Nephron (organoid): ENCODE measurements around the gene WDR72.

Experiments
- H3K27ac Mint-ChIP-seq, 3 experiments: 2 replicates each; pipeline ENCODE4 v1.8.0; 2020; ENCODE audit warnings: mixed read lengths in 3 of 3, mild to moderate bottlenecking in 2 of 3, moderate library complexity in 1 of 3
- H3K27me3 Mint-ChIP-seq: 2 replicates; pipeline ENCODE4 v1.8.0; 2021; ENCODE audit warnings: low read depth, mild to moderate bottlenecking, moderate library complexity, mixed read lengths
- H3K36me3 Mint-ChIP-seq: 2 replicates; pipeline ENCODE4 v1.8.0; 2020; ENCODE audit warnings: low read depth, mixed read lengths
- H3K4me1 Mint-ChIP-seq: 2 replicates; pipeline ENCODE4 v1.8.0; 2020; ENCODE audit warnings: mixed read lengths
- H3K4me3 Mint-ChIP-seq, 3 experiments: 2 replicates each; pipeline ENCODE4 v1.8.0; 2020; ENCODE audit warnings: mild to moderate bottlenecking in 3 of 3, mixed read lengths in 3 of 3, moderate library complexity in 2 of 3
- H3K9me3 Mint-ChIP-seq: 2 replicates; pipeline ENCODE4 v1.8.0; 2020; ENCODE audit warnings: mixed read lengths
- TF ChIP-seq, protein P1 (sequence below), 3 experiments: fragments of 200-600 bp; sonication (generic); IDR thresholded peaks; one replicate each; pipeline ENCODE4 v1.5.0; 2021; ENCODE audit warnings: antibody characterized with exemption in 3 of 3; ENCODE audit not compliant: unreplicated experiment in 3 of 3

WDR72 gene

GRCh38 chr15:53618461-53618860, 141.0 kb downstream of the WDR72 start:
- TF ChIP-seq, protein P1, sequence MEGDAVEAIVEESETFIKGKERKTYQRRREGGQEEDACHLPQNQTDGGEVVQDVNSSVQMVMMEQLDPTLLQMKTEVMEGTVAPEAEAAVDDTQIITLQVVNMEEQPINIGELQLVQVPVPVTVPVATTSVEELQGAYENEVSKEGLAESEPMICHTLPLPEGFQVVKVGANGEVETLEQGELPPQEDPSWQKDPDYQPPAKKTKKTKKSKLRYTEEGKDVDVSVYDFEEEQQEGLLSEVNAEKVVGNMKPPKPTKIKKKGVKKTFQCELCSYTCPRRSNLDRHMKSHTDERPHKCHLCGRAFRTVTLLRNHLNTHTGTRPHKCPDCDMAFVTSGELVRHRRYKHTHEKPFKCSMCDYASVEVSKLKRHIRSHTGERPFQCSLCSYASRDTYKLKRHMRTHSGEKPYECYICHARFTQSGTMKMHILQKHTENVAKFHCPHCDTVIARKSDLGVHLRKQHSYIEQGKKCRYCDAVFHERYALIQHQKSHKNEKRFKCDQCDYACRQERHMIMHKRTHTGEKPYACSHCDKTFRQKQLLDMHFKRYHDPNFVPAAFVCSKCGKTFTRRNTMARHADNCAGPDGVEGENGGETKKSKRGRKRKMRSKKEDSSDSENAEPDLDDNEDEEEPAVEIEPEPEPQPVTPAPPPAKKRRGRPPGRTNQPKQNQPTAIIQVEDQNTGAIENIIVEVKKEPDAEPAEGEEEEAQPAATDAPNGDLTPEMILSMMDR (IDR thresholded peaks at IDR 0.05; ENCODE audit: unreplicated experiment in 3 of 3), result no peak
- Mint-ChIP-seq H3K4me1 (no peaks in the 10 kb centered on the region), H3K9me3 (no peaks in the 10 kb centered on the region), H3K27ac (no peak overlapping the region), H3K36me3 (no peaks in the 10 kb centered on the region), H3K4me3 (no peak overlapping the region), H3K27me3 (no peaks in the 10 kb centered on the region)

DNA sequence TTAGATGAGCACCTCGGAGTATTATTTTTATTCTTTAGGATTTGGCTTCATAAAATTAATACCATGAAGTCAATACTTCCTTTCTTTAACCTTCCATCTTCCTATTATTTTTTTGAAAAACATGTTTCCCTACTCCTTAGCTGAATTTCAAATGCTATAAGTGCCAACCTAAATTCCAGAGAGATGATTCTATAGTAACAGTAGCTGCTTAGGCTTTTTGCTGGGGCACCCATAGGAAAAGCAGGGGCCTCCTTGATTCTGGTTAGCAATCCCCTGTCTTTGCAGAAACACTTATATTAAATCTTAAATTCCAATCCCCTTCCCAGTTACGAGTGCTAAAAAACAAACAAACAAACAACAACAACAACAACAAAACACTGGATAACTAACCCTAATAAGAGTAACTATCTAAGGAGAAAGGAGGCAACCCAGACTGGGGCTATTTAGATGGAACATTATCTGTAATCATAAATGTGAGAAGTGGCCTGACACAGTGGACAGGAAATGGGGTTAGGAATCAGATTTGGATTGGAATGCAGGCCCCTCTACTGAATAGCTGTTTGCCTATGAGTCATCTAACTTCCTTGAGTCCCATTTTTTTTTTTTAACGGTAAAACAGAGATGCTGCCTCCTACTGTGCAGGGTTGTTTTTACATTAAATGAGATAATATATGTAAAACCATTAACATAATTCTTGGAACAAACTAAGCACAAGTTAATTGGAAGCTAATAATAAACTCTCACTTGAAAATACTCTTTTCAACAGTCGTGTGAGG, 148.1 kb downstream of the WDR72 start:
- TF ChIP-seq, protein P1 (IDR thresholded peaks at IDR 0.05; ENCODE audit: unreplicated experiment in 3 of 3), result no peak
- Mint-ChIP-seq H3K36me3 (no peaks in the 10 kb centered on the region), H3K9me3 (no peaks in the 10 kb centered on the region), H3K27me3 (no peaks in the 10 kb centered on the region), H3K4me1 (no peaks in the 10 kb centered on the region), H3K4me3 (no peak overlapping the region), H3K27ac (no peak overlapping the region)

DNA sequence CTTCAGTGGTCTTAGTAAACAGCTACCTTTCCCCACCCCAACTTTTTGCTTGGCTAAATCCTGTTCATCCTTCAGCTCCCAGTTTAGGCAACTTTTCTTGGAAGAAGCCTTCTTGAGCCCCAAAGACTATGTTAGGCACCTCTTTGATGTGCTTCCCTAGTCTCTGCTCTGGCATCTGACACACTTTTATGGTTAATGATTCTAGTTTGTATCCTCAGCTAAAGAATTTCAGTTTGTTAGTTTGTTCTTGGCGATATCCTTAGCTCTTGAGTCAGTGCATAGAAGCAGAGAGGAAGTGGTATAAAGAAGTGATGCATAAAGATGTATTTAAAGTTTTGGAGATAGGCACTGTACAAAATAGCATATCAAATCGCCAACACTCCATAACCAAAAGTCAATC, 168.4 kb downstream of the WDR72 start:
- Mint-ChIP-seq H3K36me3 (no peaks in the 10 kb centered on the region), H3K9me3 (no peaks in the 10 kb centered on the region), H3K4me3 (no peak overlapping the region), H3K27me3 (no peaks in the 10 kb centered on the region), H3K27ac (peak overlapping the region; percentile 8 to 55 (median 40)), H3K4me1 (no peaks in the 10 kb centered on the region)
- TF ChIP-seq, protein P1 (IDR thresholded peaks at IDR 0.05; ENCODE audit: unreplicated experiment in 3 of 3), result no peak

GRCh38 chr15:53590380-53590779, 169.1 kb downstream of the WDR72 start:
- Mint-ChIP-seq H3K27me3 (no peaks in the 10 kb centered on the region), H3K4me1 (no peaks in the 10 kb centered on the region), H3K27ac (peak overlapping the region in 2 of 3 experiments; percentile 55 to 63), H3K4me3 (no peak overlapping the region), H3K9me3 (no peaks in the 10 kb centered on the region), H3K36me3 (no peaks in the 10 kb centered on the region)
- TF ChIP-seq, protein P1 (IDR thresholded peaks at IDR 0.05; ENCODE audit: unreplicated experiment in 3 of 3), result no peak

DNA sequence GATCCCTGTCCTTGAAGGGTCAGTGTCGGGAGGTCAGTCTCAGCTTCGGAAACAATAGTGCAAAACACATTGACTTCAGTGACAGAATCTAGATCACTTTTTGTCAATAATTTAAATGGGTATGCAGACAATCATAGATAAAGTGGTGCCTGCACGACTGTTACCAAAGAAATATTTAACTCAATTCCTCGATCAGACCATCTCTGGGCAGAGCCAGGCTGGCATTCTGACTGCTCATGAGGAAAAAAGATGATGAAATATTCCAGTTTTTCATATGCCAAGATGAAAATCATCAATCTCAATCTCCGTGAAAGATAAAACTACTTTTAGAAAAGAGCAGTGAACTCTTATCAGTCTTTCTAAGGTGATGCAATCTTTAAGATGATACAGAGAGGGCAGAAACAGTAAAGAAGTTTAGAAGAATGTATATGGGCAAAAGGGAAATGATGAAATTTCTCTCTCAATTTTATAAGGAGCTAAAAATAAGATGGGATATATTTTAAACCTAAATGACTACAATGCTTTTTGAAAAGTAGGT, 169.9 kb downstream of the WDR72 start:
- Mint-ChIP-seq H3K9me3 (no peaks in the 10 kb centered on the region), H3K27ac (peak overlapping the region in 1 of 3 experiments; percentile 16), H3K4me3 (no peak overlapping the region), H3K27me3 (no peaks in the 10 kb centered on the region), H3K36me3 (no peaks in the 10 kb centered on the region), H3K4me1 (no peaks in the 10 kb centered on the region)
- TF ChIP-seq, protein P1 (IDR thresholded peaks at IDR 0.05; ENCODE audit: unreplicated experiment in 3 of 3), result no peak

DNA sequence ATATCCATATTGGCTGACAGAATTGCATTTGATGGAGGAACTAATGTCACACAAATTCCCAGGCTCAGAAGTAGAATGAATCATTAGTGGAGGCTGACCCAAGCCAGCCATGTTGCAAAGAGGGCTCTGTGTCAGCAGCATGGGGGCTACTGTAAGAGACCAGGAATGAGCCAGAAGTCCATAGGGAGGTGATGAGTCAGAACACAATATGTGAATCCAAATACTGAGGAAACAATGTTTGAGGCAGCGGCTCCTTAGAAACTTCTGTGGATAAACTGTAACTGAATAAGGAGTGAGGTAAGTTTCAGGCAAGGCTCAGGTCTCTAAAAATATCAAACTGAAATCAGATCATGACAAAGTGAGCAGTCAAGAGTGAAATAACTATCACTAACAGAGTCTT, 170.7 kb downstream of the WDR72 start:
- Mint-ChIP-seq H3K4me3 (no peak overlapping the region), H3K27me3 (no peaks in the 10 kb centered on the region), H3K4me1 (no peaks in the 10 kb centered on the region), H3K9me3 (no peaks in the 10 kb centered on the region), H3K27ac (peak overlapping the region in 2 of 3 experiments; percentile 16 to 40), H3K36me3 (no peaks in the 10 kb centered on the region)
- TF ChIP-seq, protein P1 (IDR thresholded peaks at IDR 0.05; ENCODE audit: unreplicated experiment in 3 of 3), result no peak
